Right lobe of liver (tissue), 6 donors: Measurements from ENCODE around the gene L3MBTL3. TPM values are rescaled to one million over a fixed set of nuclear protein-coding genes. Genes with fewer than 3 reads are reported as not detected.

Experiments used
- ATAC-seq, 4 donors: fragments of 200-7000 bp; cut with Tn5 transposase; one replicate each; pipeline ENCODE4 v1.9.1; 2020; ENCODE audit warnings: mild to moderate bottlenecking in 4 of 4, moderate library complexity in 4 of 4
- DNase-seq, 3 donors: peaks; one replicate each; pipeline ENCODE4 v3.0.0-alpha.2; 2020
- H3K27ac ChIP-seq, 3 donors: fragments of 200-600 bp; one replicate each; pipeline ENCODE4 v1.8.0; 2022
- H3K27me3 ChIP-seq, 2 donors: fragments of 200-600 bp; one replicate each; pipeline ENCODE4 v1.8.0; 2022
- H3K36me3 ChIP-seq, 4 donors: fragments of 200-600 bp; sonication (generic) in 1 of 4; one replicate each; pipeline versions ENCODE4 v1.5.1 to v1.8.0; 2017 to 2022; ENCODE audit warnings: control low read depth in 1 of 4
- H3K4me1 ChIP-seq, 4 donors: fragments of 200-600 bp; sonication (generic) in 1 of 4; one replicate each; pipeline versions ENCODE4 v1.5.1 to v1.8.0; 2017 to 2022; ENCODE audit warnings: control low read depth in 1 of 4
- H3K4me3 ChIP-seq, 3 donors: fragments of 200-600 bp; one replicate each; pipeline ENCODE4 v1.8.0; 2022
- H3K9me3 ChIP-seq, 4 donors: fragments of 200-600 bp; sonication (generic) in 1 of 4; one replicate each; pipeline versions ENCODE4 v1.5.1 to v1.8.0; 2017 to 2022; ENCODE audit warnings: control low read depth in 1 of 4
- CTCF ChIP-seq, 4 donors: fragments of 200-600 bp in 3 of 4; fragments of 450-650 bp in 1 of 4; IDR thresholded peaks; one replicate each; pipeline versions ENCODE4 v1.5.1 to v1.8.0; 2016 to 2022; ENCODE audit warnings: antibody characterized with exemption in 4 of 4, mild to moderate bottlenecking in 2 of 4
- POLR2A ChIP-seq: fragments of 450-650 bp; IDR thresholded peaks from one replicate; pipeline ENCODE4 v1.6.1; 2017; ENCODE audit warnings: antibody characterized with exemption, mild to moderate bottlenecking
- WGBS: methylation state at CpG from one replicate; pipeline ENCODE4 v1.1.6; 2018; ENCODE audit warnings: low coverage, low lambda C conversion rate; ENCODE audit not compliant: insufficient coverage; ENCODE audit errors: missing lambda C conversion rate; 5-methylcytosine and 5-hydroxymethylcytosine counted together
- intact Hi-C, 2 donors: fragments of 100-400 bp; cut with DNase I; formaldehyde crosslinking; loops; one replicate each; pipeline versions ENCODE4 v1.11.2 to v1.14.1; 2022
- total RNA-seq, 6 experiments: library from RNA; depleted of rRNA in 2 of 6; stranded (reverse); fragments of >200 nt in 2 of 6; fragmentation: NEBNext Ultra II Directional in 3 of 6; extraction: Animal tissue kit (Norgen Biotek cat#: 25700) in 3 of 6; gene quantifications; one replicate each; pipeline versions ENCODE4 v1.1.0 to v1.2.4, GENCODE V29; 2016 to 2023
- donor health status: DM: no; HTN: yes; CAD: no.
- donor health status: DM: no; HTN: no; CAD: no.
- donor health status: DM: no; HTN: no; CAD: no.
- donor health status: DM: no; HTN: yes; CAD: no.
- donor health status: DM: no; HTN: yes; CAD: no.

L3MBTL3 gene
- total RNA-seq, 6 experiments from 2014 or later: 3.0 to 13.2 (median 7.2) TPM

- Histone ChIP-seq H3K27me3 (no peaks in the 10 kb centered on the region), H3K27ac (no peak overlapping the region), H3K4me3 (no peak overlapping the region), H3K36me3 (peaks cover 0 to 3% (median 0%) of the 10 kb centered on the region in 4 donors), H3K4me1 (no peaks in the 10 kb centered on the region), H3K9me3 (no peaks in the 10 kb centered on the region)
- no peak for DNase-seq
- TF ChIP-seq CTCF (IDR thresholded peaks at IDR 0.05): no peak
- TF ChIP-seq POLR2A: no peak
- intact Hi-C loops: no loop called here
- WGBS: 91% methylated on average over 7 of the region's 7 CpGs
- ATAC-seq: no peak
Observed at GRCh38 chr6:130138116-130138908, 119.9 kb downstream of the L3MBTL3 start.

- H3K4me3 ChIP-seq: no peak overlapping the region
- no peak for ATAC-seq
- H3K4me1 ChIP-seq: no peaks in the 10 kb centered on the region
Observed at GRCh38 chr6:130138909-130139242, 120.5 kb downstream of the L3MBTL3 start.

GRCh38 chr6:130140084-130140483 lies 121.7 kb downstream of the L3MBTL3 start:
- 79% methylated on average over 2 of the region's 2 CpGs for WGBS
- DNase-seq (no peak), ATAC-seq (no peak)
- H3K4me1 ChIP-seq: no peaks in the 10 kb centered on the region
- intact Hi-C loops: no loop called here
- peaks cover 0 to 3% (median 0%) of the 10 kb centered on the region in 4 donors for H3K36me3 ChIP-seq
- no peak for TF ChIP-seq POLR2A
- TF ChIP-seq CTCF (IDR thresholded peaks at IDR 0.05): no peak
- no peak overlapping the region for H3K4me3 ChIP-seq
- no peaks in the 10 kb centered on the region for H3K27me3 ChIP-seq
- no peak overlapping the region for H3K27ac ChIP-seq
- no peaks in the 10 kb centered on the region for H3K9me3 ChIP-seq

More at GRCh38 chr6:130138909-130139242, 120.5 kb downstream of the L3MBTL3 start:
- peaks cover 0 to 3% (median 0%) of the 10 kb centered on the region in 4 donors for H3K36me3 ChIP-seq
- TF ChIP-seq POLR2A (no peak), CTCF (IDR thresholded peaks at IDR 0.05) (no peak)
- H3K9me3 ChIP-seq: no peaks in the 10 kb centered on the region
- intact Hi-C loops: no loop called here
- H3K27ac ChIP-seq: no peak overlapping the region
- WGBS: 65% methylated on average over 3 of the region's 3 CpGs
- DNase-seq: no peak
- H3K27me3 ChIP-seq: no peaks in the 10 kb centered on the region

GRCh38 chr6:130143709-130144108 lies 125.3 kb downstream of the L3MBTL3 start:
- Histone ChIP-seq H3K27ac (no peak overlapping the region), H3K36me3 (peaks cover 0 to 3% (median 0%) of the 10 kb centered on the region in 4 donors), H3K4me3 (no peak overlapping the region), H3K9me3 (no peaks in the 10 kb centered on the region), H3K4me1 (no peaks in the 10 kb centered on the region), H3K27me3 (no peaks in the 10 kb centered on the region)
- no peak for TF ChIP-seq CTCF (IDR thresholded peaks at IDR 0.05)
- TF ChIP-seq POLR2A: no peak
- ATAC-seq: no peak
- DNase-seq: no peak
- WGBS: no CpG with 5 or more reads among the region's 3 CpGs
- intact Hi-C loops: no loop called here
